ENCODE data around the gene SULT4A1. TPM values are rescaled to one million over a fixed set of nuclear protein-coding genes. Genes with fewer than 3 reads are reported as not detected.

SULT4A1 gene
- total RNA-seq, 1 donor from 2014 or later, result not detected

- peak; percentile 93 to 95 for DNase-seq (ENCODE audit: low read depth in 2 of 2)
These were observed 50.0 kb downstream of the SULT4A1 start, which contains the start of gene EFCAB6 for GRCh38 chr22:43812149-43812842. Gene EFCAB6 (minus strand): TSS chr22:43812305. CDS start chr22:43782318, 29,987 bp downstream.

GRCh38 chr22:43811777-43812148 is 50.5 kb downstream of the SULT4A1 start:
- DNase-seq (ENCODE audit: low read depth in 2 of 2), result peak; percentile 36 to 60

GRCh38 chr22:43802897-43803495 is 59.3 kb downstream of the SULT4A1 start:
- no peak for DNase-seq (ENCODE audit: low read depth in 2 of 2)

DNA sequence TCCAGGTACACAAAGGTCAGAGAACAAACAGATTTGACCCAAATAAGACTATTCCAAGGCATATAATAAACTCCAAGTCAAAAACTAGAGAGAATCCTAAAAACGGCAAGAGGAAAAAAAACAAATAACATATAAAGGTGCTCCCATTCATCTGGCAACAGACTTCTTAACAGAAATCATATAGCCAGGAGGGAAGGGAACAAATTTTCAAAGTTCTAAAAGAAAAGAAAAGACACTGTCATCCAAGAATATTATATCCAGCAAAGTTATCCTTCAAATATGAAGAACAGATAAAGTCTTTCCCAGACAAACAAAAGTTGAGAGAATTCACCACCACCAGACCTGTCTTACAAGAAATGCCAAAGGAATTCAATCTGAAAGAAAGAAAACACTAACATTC is 61.3 kb downstream of the SULT4A1 start:
- no peak for DNase-seq (ENCODE audit: low read depth in 2 of 2)

- DNase-seq (ENCODE audit: low read depth in 2 of 2), result no peak
These were observed 63.8 kb downstream of the SULT4A1 start for GRCh38 chr22:43798492-43798891.

DNA sequence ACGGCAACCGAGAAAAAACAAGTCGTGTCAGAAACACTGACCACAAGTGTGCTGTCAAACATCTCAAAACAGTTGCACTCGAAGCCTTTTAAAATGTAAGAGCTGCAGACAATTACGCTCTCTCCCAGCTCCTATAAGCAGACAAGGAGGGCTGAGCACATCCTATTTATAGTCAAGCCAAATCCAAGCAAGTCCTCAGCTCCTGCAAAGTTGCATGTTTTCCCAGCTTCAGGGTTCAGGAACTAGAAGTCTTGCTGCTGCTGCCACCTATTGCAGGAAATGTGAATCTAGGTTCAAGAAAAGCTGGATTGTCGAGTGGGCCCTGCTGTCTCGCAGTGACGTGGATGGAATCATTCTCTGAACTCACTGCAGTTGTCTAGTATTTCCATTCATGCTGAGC is 65.7 kb downstream of the SULT4A1 start:
- DNase-seq (ENCODE audit: low read depth in 2 of 2), result peak in 1 of 2 donors; percentile 25

GRCh38 chr22:43795320-43795719 is 67.0 kb downstream of the SULT4A1 start:
- DNase-seq (ENCODE audit: low read depth in 2 of 2), result no peak

DNA sequence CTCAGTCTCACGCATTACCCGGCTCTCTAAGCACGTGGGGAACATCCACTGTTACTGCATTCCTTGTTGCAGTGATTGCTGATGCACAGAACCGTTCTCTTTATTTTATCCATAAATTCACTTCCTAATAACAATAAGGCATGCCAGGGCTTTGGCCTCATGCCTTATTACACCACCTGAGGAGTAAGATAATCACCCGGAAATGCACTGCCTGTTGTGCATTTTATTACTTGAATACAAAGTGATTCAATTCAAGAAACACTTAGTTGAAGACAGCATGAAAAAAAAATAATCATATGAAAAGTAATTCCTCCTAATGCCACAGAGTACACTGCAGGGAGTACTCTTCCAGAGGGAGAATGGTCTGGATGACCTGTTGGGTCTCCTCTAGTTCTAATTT is 69.4 kb downstream of the SULT4A1 start:
- DNase-seq (ENCODE audit: low read depth in 2 of 2), result no peak

DNA sequence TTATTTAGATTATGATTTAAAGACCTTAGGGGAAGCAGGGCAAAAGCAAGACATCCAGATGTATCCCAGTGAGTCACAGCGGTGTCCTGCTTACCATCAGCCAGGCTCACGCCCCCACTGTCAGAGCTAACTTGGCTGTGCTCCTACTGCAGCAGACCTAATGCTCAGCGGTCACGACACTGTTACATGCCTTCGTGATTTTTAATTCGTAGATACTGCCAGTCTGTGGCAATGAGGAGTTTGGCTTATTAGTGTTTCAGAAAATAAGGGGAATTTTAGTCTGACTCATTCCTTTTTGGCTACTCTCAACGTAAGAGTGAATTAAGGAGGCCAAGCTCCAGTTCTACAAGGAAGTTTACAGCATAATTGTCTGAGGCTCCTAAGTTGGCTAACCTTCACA is 72.9 kb downstream of the SULT4A1 start:
- peak in 1 of 2 donors; percentile 27 for DNase-seq (ENCODE audit: low read depth in 2 of 2)

DNA sequence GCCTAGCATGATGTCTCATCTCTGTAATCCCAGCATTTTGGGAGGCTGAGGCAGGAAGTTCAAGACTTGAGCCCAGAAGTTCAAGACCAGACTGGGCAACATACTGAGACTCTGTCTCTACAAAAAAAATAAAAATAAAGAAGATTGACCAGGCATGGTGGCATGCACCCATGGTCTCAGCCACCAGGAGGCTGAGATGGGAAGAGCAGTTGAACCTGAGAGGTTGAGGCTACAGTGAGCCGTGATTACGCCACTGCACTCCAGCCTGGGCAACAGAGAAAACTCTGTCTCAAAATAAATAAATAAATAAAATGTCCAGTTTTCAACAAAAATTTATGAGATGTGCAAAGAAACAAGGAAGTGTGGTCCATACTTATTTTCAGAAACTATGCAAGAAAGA is 78.5 kb downstream of the SULT4A1 start:
- no peak for DNase-seq (ENCODE audit: low read depth in 2 of 2)

- no peak for DNase-seq (ENCODE audit: low read depth in 2 of 2)
These were observed 79.9 kb downstream of the SULT4A1 start for GRCh38 chr22:43782448-43782847.

DNA sequence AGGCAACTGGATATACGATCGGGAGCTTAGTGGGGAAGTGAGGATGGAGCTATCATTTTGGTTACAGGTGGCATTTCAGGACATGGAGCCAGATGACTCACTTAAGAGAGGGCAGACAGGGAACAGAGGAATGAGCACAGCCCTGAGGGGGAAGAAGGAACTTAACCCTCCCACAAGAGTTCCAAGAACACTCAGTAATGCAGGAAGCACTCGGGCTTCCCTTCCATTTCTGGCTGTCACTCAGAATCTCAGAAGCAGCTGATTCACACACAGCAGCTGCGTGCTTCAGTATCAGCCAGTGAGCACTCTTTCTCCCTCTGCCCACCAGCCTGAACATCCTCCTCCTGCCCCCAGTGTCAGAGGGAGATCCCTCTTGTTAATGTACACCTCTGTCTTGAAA is 85.0 kb downstream of the SULT4A1 start:
- DNase-seq (ENCODE audit: low read depth in 2 of 2), result peak in 1 of 2 donors; percentile 62

DNA sequence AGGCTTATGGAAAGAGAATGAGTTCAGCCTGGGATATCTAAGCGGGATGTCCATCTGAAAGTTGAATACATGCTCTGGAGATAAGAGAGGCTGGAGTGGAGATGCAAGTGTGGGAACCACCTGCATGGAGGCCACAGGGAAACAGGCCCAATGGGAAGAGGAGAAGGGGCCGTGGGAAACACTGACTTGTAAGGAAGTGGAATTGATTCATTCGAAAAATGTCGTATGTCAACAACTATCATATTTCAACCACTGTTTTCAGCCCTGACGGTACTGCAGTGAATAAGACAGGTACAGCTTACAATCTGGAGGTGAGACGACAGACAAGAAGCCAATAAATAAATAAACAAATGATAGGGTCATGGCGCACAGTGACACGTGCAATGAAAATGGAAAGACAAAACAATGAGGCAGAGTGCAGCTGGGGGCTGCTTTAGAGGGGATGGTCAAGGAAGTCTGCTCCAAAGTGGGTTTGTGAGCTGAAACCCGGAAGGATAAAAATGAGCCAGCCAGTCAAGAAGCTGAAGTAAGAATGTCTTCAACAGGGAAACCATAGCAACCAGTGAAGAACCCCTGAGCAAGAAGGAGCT is 86.1 kb downstream of the SULT4A1 start:
- no peak for DNase-seq (ENCODE audit: low read depth in 2 of 2)

Other genes with a start within 250 kb of the SULT4A1 start
- 0.20 and 0.22 TPM in 2 replicates for gene EFCAB6, start 50.2 kb downstream of the SULT4A1 start, total RNA-seq
- gene PNPLA5, start 29.5 kb upstream of the SULT4A1 start, total RNA-seq, result not detected in 2 replicates
- gene PNPLA3, start 61.3 kb upstream of the SULT4A1 start, total RNA-seq, result 0.60 and 1.1 TPM in 2 replicates
- gene SAMM50, start 92.9 kb upstream of the SULT4A1 start, total RNA-seq, result 32.7 and 38.1 TPM in 2 replicates
- gene PARVB, start 161.8 kb upstream of the SULT4A1 start, total RNA-seq, result 20.8 and 25.3 TPM in 2 replicates

Data from lung microvascular endothelial cell (primary cell).